NCI-H2081 (cell line): ENCODE measurements around the gene KLHL25.

Experiments used
- DNase-seq, 2 experiments: peaks; one replicate each; lab custom pipeline; 2025; lab: John Stamatoyannopoulos, UW

Gene KLHL25

GRCh38 chr15:85760531-85761371 lies 34.0 kb downstream of the KLHL25 start:
- DNase-seq = no peak

DNA sequence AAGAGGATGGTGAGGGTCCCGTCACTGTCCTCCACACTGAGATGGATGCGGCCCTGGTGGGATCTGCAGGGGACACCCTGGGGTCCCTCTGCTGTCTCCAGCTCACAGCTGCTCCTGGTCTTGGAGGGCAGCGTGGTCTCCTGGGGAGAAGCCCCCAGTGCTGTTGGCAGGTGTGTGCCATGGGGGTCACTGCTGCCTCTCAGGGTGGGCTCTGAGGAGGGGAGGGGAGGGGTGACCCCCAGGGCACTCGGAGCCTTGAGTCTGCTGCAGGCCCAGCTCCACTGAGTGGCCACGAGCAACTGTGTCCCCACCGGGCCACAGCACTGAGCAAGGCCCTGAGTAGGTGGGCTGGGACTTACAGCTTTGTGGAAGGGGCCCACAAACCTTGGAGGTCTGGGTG lies 34.7 kb downstream of the KLHL25 start:
- no peak for DNase-seq

DNA sequence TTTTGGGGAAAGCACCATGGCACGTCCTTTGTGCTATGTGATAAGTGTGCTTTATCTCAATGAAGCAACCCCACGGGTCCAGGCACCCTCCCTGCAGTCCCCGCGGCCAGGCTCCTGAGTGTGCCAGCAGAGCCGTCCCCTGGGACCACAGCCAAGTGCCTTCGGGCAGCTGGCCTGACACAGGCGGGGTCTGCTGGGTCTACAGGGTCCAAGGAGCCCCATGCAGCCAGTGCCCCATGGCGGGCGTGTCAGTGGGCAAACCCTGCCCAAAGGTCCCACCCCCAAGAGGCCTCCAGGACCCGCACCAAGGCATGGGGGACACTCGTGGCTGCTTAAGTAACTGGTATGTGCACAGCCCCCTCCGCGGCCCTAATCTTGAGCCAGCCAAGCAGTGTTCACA lies 35.3 kb downstream of the KLHL25 start:
- DNase-seq = no peak

- no peak for DNase-seq
These were observed 36.1 kb downstream of the KLHL25 start for GRCh38 chr15:85758655-85758978.

GRCh38 chr15:85757939-85758654 lies 36.6 kb downstream of the KLHL25 start:
- no peak for DNase-seq

GRCh38 chr15:85757073-85757938 lies 37.4 kb downstream of the KLHL25 start:
- DNase-seq = no peak

- no peak for DNase-seq
These were observed 38.2 kb downstream of the KLHL25 start for GRCh38 chr15:85756411-85757072.

DNA sequence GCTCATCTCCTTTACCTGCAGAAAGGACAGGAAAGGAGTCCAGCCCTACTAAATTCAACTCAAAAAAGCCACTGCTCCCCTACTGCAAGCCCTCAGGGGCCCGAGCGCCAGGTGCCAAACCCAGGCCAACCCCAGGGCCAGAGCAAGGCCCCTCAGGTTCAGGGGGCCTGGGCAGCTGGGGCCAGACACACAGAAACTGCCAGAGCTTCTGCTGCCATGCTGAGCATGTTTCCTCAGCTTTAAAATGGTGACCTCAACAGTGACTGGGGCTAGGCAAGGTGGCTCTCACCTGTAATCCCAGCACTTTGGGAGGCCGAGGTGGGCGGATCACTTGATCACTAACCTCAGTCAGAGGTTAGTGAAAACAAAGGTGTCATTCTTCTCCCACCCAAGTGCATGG lies 38.8 kb downstream of the KLHL25 start:
- DNase-seq = no peak

DNA sequence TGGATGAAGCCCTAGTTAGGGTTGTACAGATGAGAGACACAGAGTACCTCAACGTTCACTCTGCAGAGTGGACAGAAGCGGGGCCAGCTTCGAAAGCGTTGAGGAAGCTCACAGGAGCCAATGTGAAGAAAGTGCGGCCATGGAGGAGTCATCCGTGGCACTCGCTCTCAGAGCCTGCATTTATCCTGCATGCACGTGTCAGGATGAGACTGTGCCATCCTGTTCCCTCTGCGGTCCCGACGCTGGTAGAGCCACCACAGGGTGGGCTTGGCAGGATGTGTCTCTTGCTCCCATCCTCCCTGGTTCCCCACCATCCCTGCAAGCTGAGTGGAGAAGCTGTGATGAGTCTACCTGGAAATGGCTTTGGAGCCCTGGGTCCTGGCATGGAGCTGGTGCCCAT lies 39.3 kb downstream of the KLHL25 start:
- DNase-seq = no peak

- DNase-seq = no peak
These were observed 39.7 kb downstream of the KLHL25 start for GRCh38 chr15:85754989-85755388.

- no peak for DNase-seq
These were observed 40.8 kb downstream of the KLHL25 start for GRCh38 chr15:85753791-85754452.

DNA sequence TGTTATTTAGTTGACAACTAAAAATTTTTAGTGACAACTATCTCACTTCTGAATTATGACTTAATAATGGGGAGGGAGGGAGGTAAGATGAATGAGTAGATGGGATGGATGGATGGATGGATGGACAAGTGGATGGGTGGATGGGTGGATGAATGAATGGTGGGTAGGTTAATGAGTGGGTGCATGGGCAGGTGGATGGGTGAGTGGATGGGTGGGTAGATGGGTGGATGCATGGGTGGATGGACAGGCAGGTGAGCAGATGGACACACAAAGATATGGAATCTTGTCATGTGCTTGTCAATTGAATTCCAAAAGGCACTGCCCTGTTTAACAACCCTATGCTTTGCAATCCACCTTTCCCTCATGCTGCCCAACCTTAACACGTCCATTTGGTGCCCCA lies 41.5 kb downstream of the KLHL25 start:
- DNase-seq = no peak

DNA sequence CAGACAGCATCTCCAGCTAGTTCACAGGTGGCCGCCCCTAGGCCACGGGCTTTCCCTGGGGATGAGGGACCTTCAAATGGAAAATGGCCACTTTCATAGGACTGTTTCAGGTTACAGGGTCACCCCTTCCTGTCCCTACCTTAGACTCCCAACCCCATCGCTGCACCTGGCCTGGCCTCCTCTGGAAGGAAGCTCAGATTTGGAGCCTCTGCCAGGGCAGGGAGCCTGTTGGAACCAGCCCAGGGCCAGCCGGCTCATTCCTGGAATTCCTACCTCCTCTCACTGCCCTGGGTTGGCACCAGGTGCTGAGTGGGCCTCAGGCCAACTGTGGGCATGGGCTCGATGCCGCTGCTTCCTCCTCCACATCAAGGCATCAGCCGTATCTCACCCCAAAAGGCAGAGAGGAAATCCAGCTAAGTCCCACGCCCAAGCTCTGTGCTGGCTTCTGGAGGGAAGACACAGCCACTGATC lies 42.2 kb downstream of the KLHL25 start:
- no peak for DNase-seq

GRCh38 chr15:85752124-85752475 lies 42.6 kb downstream of the KLHL25 start:
- DNase-seq = no peak

DNA sequence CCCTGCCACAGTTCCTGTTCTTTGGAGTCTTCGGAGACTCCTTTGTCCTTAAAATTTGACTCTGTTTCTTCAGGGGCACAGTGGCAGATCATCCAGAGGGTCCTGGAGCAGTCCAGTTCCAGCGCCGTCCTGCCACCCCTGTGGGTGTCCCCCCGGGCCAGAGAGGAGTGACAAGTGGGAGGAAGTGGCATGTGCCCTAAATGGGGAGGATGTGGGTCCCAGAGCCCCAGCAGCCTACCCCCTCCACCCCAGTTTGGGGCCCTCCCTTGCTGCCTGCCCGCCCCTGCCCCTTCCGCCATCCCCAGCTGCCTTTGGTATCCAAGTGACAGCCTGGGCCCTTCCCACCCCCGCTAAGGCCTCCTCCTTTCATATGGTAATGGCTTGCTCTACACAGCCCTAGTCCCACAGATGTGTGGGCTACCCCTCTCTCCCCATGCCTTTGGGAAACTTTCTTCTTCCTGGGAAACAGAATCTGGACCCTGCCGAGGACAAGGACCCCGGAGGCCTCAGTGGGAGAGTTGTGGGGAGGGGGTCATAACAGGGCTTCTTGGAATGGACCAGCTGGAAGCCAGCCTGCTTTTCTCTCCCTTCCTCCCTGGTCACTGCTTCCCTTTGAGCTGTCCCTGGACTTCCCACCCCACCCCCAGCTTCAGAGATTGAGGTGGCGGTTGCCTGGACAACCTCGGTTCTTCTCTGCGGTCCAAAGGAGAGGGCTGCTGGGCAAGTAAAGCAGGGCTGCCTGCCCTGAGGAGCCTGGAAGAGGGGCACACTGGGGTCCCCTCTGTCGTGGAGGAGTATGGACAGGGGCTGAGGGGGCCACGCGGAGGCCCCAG lies 43.2 kb downstream of the KLHL25 start:
- no peak for DNase-seq

GRCh38 chr15:85750319-85751290 lies 44.1 kb downstream of the KLHL25 start:
- no peak for DNase-seq

DNA sequence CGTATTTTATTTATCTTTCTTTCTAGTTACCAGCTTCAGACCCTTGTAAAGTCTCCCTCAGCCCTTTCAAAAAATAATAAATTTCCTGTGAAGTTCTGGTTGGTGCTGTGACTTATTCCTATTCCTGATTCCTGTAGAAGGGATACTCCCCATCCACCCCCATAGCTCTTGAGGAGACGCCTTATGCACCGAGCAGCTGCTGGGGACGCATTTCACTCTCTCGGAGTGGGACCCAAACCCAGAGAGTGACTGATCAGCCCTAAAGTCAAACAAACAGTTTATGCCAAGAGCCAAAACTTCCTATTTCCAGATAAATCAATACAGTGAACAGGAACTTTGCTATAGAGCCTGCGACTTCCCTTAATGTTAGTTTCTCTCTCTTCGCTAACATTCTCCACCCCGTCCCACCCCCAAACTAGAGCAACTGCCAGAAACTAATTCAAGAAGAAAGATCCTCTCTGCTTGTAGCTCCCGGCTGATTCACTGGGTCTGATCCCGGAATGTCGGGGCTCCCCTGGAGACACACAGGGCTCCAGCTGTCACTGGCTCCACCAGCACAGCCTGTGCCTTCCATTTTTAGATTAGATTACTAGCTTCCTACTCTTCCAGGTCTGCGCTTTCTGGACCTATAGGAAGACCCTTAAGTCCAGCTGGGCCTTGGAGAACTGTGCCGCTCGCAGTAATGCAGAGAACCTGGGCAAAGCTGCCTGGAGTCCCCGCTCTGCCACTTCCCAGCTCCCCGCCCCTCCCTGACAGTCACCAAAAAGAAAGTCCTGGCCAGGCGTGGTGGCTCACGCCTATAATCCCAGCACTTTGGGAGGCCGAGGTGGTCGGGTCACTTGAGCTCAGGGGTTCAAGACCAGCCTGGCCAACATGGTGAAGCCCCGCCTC lies 45.2 kb downstream of the KLHL25 start:
- no peak for DNase-seq

DNA sequence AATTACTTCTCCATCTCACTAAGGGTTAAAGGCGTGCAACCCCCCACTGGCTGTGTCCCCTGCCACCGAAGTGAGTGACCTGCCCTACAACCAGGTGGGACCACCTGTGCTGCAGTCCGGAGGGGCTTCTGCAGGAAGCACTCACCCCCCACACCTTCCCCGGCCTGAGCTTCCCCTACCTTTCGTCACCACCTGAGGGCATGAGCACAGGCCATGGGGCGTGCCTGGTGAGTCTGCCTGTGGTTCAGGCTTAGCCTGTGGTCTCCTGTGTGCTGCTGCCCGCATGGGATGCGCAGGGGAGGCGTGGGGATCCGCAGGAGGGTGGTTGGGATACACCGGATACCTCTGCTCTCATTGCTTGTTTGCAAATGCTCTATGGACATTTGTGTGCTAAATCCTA lies 46.0 kb downstream of the KLHL25 start:
- DNase-seq = no peak
